ENCODE results near the gene LRBA. TPM values are rescaled to one million over a fixed set of nuclear protein-coding genes. Genes with fewer than 3 reads are reported as not detected.

Gene LRBA
- total and polyA plus RNA-seq, 2 of the 4 experiments (the other 2 are of a cell fraction), result 10.2 to 51.6 TPM

DNA sequence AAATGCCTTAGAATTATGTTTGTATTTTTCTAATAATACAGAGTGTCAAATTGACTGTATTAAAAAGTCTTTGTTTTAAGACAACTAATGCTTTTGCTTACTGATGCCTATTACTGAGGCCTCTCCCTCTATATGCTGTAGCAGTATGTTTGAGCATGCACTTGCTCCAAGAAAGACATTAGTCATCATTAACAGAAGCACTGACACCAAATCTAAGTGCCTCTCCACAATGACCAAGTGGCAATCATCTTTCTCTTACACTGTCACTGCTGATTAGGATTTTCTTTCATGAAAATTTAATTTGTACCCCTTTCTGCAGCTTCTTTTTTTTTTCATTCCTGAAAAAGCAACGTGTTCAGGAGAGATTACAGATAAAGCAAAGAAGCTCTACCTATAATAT is 444.2 kb downstream of the LRBA start:
- no peak overlapping the region for H3K23ac ChIP-seq (ENCODE audit: low read depth, low read length)
- no peak overlapping the region for H4K91ac ChIP-seq (ENCODE audit: insufficient read depth, low read depth, low read length)
- H3K27me3 ChIP-seq (ENCODE audit: control insufficient read depth, insufficient read depth, low read length), result no peaks in the 10 kb centered on the region
- CTCF ChIA-PET, result interaction anchor here (1.0 kb wide), 1 partner anchor 42 kb away, joined by 4 read pairs; no protein-coding TSS in a partner anchor
- no peaks in the 10 kb centered on the region for H4K20me1 ChIP-seq (ENCODE audit: insufficient read depth, low read length)
- no peak overlapping the region for H2AFZ ChIP-seq (replicated peaks; ENCODE audit: low read length, poor library complexity)
- no peak overlapping the region for H2BK15ac ChIP-seq (ENCODE audit: low read depth, low read length)
- no peak overlapping the region for H4K5ac ChIP-seq (ENCODE audit: low read depth, low read length)
- no peak overlapping the region for H2AK9ac ChIP-seq (replicated peaks; ENCODE audit: low read depth, low read length, poor library complexity)
- no peaks in the 10 kb centered on the region for H3K9me1 ChIP-seq (ENCODE audit: insufficient read depth, low read length)
- H3K4ac ChIP-seq (ENCODE audit: low read depth, low read length), result no peak overlapping the region
- no peak overlapping the region for H3K4me3 ChIP-seq (ENCODE audit: insufficient read depth, low read depth, low read length)
- no peak overlapping the region for H3K56ac ChIP-seq (ENCODE audit: extremely low read depth, insufficient read depth, low read length)
- H3K18ac ChIP-seq (ENCODE audit: low read depth, low read length), result no peak overlapping the region
- no peak overlapping the region for H3K4me2 ChIP-seq (ENCODE audit: low read depth, low read length)
- H2AK5ac ChIP-seq (ENCODE audit: low read depth, low read length), result no peak overlapping the region
- no peaks in the 10 kb centered on the region; the same call in none of the 2 replicates for H3K4me1 ChIP-seq (ENCODE audit: control insufficient read depth, insufficient read depth, low read length)
- POLR2A ChIA-PET (ENCODE audit: unreplicated experiment), result no interaction called here
- no peak overlapping the region for H4K8ac ChIP-seq (ENCODE audit: low read depth in 2 of 2, low read length in 2 of 2)
- intact Hi-C loops (cut with micrococcal nuclease), result no loop called here
- H3K9ac ChIP-seq (ENCODE audit: low read depth, low read length), result no peak overlapping the region
- in situ Hi-C loops (cut with MboI; ENCODE audit: low sequenced_read_pairs), result no loop called here
- dilution Hi-C loops (cut with HindIII; ENCODE audit: low sequenced_read_pairs, unreplicated experiment), result no loop called here
- H3K36me3 ChIP-seq (ENCODE audit: control insufficient read depth, insufficient read depth, low read length), result no peaks in the 10 kb centered on the region
- no TSS peak for BruUV-seq (replicated peaks)
- H2BK5ac ChIP-seq (ENCODE audit: low read depth, low read length, poor library complexity, severe bottlenecking), result no peak overlapping the region
- H2BK120ac ChIP-seq (ENCODE audit: low read depth, low read length), result no peak overlapping the region
- no CpG with 5 or more reads among the region's 1 CpG for WGBS, 2 experiments (ENCODE audit: extremely low coverage in 2 of 2, insufficient read length in 1 of 2)
- ATAC-seq (ENCODE audit: low read depth) (no peak), DNase-seq (no peak)
- TF ChIP-seq CHD1 (IDR thresholded peaks at IDR 0.05; ENCODE audit: low read depth, low read length) (no peak), RCOR1 (IDR thresholded peaks at IDR 0.05; ENCODE audit: insufficient replicate concordance, low read length) (no peak), MXI1 (IDR thresholded peaks at IDR 0.05; ENCODE audit: borderline replicate concordance, low read depth, low read length) (no peak), MAZ (IDR thresholded peaks at IDR 0.05; ENCODE audit: borderline replicate concordance, low read depth, low read length) (no peak), MAFK (IDR thresholded peaks at IDR 0.05; ENCODE audit: low read depth, low read length) (no peak), RFX5 (IDR thresholded peaks at IDR 0.05; ENCODE audit: low read depth, low read length) (no peak), CEBPB (IDR thresholded peaks at IDR 0.05; ENCODE audit: low read depth, low read length) (no peak), RAD21 (IDR thresholded peaks at IDR 0.05; ENCODE audit: low read length) (no peak), FOS (IDR thresholded peaks at IDR 0.05; ENCODE audit: low read depth, low read length) (no peak), POLR2A (IDR thresholded peaks at IDR 0.05; ENCODE audit: low read depth, low read length) (no peak), SMC3 (IDR thresholded peaks at IDR 0.05; ENCODE audit: low read depth, low read length) (no peak)
- TF ChIP-seq, protein P1, sequence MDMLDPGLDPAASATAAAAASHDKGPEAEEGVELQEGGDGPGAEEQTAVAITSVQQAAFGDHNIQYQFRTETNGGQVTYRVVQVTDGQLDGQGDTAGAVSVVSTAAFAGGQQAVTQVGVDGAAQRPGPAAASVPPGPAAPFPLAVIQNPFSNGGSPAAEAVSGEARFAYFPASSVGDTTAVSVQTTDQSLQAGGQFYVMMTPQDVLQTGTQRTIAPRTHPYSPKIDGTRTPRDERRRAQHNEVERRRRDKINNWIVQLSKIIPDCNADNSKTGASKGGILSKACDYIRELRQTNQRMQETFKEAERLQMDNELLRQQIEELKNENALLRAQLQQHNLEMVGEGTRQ (IDR thresholded peaks at IDR 0.05; ENCODE audit: low read depth, low read length), result no peak
- no peak overlapping the region for H3K27ac ChIP-seq (ENCODE audit: insufficient read depth, low read length)
- no peaks in the 10 kb centered on the region for H3K9me3 ChIP-seq (ENCODE audit: control insufficient read depth, insufficient read depth, low read length)
- peaks cover 0 to 7% of the 10 kb centered on the region in 2 experiments; a peak in 1 of 4 replicates for H3K79me1 ChIP-seq (ENCODE audit: low read depth in 1 of 2, low read length in 2 of 2)
- no peak overlapping the region for H3K14ac ChIP-seq (replicated peaks; ENCODE audit: low read depth, low read length)
- no peak overlapping the region for H2BK20ac ChIP-seq (ENCODE audit: low read depth, low read length)
